Eye (tissue), 1 donor: ENCODE measurements around the gene PRKAR1B.
"Not testable (repeated sequence)": the region's sequence is repeated elsewhere in the genome, so short reads cannot be mapped to it uniquely, and the experiment has no call there.

Experiments
- DNase-seq: peaks from one replicate; pipeline ENCODE4 v3.0.0-alpha.2; 2015

Gene PRKAR1B

GRCh38 chr7:641269-641671 is 85.8 kb downstream of the PRKAR1B start:
- DNase-seq = no peak

GRCh38 chr7:638256-639011 is 88.6 kb downstream of the PRKAR1B start:
- no peak for DNase-seq

DNA sequence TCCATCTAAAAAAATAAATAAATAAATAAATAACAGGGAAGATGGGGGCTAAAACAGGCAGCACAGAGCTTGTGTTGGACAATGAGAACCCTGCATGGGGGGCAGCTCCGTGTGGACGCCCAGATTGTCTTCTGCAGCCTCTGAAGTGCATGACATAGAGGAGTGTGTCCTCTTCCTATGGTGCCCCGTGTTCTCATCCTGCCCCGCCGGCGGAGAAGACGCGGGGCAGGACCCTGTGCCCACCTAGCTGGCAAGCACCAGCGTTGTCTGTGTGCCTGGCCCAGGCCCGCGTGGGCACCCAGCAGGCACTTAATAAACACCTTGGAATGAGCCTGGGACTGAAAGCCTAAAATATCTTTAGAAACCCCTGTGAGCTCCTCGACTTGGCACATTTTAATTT is 89.3 kb downstream of the PRKAR1B start:
- DNase-seq = no peak

DNA sequence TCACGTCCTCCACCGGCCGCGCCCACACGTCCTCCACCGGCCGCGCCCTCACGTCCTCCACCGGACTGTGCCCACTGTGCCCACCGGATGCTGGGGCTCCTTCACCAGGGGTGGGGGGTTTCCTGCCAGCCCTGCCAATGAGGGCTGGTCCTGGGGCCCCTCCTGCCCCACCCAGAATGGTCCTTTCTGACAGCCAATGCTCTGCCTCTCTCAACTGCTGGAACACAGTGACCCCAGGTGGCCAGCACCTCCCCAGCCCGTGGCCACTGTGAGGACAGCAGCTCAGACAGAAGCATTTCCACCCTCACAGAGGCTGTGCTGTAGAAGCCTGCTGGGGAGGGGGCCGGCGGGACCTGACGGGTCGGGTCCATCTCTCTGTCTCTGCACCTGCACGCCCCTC is 90.7 kb downstream of the PRKAR1B start:
- no peak for DNase-seq

- DNase-seq = not testable (repeated sequence)
Observed at GRCh38 chr7:635687-636382, 91.2 kb downstream of the PRKAR1B start.

DNA sequence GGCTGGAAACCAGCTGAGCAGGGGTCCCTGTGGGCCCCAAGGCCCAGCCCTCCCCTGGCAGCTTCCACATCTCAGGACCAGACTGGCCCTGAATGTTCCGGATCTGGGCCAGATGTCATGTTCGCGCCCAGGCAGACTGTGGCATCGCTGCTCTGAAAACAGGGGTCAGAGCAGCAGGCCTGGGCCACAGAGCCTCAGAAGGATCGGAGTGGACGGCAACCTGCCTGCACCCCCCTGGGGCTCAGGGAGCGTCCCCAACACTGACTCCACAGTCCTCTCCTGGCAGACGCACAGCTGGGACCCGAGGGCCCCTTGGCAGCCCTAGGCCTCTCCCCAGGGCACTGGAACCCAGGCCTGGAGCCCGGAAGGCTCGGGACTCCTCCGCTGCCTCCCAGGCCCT is 91.9 kb downstream of the PRKAR1B start:
- no peak for DNase-seq

DNA sequence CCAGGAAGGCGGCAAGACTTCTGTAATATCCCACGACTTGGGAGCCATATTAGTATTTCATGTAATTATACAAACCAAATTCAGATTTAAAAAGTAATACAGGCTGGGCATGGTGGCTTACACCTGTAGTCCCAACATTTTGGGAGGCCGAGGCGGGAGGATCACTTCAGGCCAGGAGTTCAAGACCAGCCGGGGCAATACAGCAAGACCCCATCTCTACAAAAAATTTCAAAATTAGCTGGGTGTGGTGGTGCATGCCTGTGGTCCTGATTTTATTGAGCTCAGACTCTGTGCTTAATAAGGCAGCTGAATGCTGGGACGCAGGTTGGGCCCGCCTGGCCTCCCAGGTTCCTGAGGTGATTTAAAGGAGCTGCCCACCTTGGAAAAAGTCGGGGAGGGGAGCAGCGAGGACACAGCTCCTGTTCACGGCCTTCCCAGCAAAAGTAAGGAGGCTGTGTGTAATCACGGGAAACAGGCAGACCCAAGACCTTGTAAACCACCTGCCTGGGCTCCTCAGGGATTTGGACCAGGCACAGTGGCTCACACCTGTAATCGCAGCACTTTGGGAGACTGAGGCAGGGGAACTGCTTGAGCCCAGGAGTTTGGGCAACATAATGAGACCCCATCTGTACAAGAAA is 93.6 kb downstream of the PRKAR1B start:
- DNase-seq = no peak

DNA sequence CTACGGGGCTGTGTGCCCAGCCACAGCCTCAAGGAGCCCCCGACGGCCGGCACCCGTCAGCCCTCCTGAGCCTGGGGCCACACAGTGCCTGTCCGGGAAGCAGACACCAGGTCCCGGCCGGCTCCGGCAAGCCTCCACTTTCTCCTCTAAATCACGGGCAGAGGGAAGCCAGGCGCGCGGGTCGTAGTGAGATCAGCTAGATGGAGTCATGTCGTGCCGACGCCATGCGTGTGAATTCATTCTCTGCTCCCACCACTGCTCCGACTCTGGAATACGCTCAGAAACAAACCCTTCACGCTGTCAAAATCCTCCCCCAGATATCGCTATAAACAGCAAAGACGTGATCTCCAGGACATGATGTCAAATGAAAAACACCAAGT is 94.3 kb downstream of the PRKAR1B start:
- DNase-seq = no peak

GRCh38 chr7:631964-632830 is 94.9 kb downstream of the PRKAR1B start:
- no peak for DNase-seq

- no peak for DNase-seq
Observed at GRCh38 chr7:631291-631711, 95.8 kb downstream of the PRKAR1B start.

DNA sequence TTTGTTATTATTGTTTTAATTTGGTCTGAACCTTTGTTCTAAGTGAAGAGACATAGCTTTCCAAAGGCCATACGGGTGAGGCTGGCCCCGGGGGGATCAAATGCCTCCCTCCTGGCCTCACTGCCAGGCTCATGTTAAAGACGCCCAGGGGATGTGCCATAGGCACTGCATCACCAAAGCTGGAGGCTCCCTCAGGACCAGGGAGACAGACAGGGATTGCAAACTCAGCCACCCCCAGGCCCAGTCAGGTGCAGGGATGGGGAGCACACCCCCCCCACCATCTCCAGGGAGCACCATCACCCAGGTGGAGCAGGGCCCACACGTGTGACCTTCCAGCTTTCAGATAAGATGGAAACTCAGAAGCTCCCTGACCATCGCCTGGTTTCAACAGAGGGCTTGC is 96.5 kb downstream of the PRKAR1B start:
- DNase-seq = no peak

- no peak for DNase-seq
Observed at GRCh38 chr7:630111-630511, 97.0 kb downstream of the PRKAR1B start.

DNA sequence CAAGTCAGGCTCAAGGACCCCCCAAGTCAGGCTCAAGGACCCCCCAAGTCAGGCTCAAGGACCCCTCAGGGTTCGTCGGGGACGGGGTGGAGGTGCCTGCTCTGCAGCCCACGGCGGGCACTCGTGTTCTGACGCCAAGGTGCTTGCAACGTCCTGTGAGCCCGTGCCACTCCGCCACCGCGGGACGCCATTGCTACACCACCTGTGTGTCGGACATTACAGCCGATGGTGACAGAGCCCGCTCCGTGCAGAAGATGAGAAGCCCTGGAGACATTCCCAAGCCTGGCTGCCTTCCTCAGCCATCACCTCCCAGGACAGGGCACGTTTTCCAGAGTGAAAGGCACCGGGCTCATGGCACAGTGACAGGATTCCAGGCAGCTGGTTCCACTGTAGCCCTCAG is 98.3 kb downstream of the PRKAR1B start:
- DNase-seq = no peak

DNA sequence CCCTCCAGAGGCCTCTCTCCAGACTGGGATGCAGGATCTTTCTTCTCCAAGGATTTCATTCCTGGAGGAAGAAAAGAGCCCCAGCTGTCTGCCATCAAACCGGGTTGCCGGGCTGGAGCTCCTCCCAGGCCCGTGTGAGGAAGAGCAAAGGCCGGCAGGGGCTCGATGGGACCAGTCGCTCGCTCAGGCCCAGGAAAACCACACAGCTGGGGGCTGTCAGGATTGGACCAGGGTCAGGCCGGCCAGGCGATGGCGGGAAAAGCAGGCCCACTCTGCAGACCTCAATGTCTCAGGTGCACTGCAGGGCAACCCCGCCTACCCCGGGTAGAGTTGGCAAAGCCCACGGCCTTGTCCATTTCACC is 98.7 kb downstream of the PRKAR1B start:
- no peak for DNase-seq

DNA sequence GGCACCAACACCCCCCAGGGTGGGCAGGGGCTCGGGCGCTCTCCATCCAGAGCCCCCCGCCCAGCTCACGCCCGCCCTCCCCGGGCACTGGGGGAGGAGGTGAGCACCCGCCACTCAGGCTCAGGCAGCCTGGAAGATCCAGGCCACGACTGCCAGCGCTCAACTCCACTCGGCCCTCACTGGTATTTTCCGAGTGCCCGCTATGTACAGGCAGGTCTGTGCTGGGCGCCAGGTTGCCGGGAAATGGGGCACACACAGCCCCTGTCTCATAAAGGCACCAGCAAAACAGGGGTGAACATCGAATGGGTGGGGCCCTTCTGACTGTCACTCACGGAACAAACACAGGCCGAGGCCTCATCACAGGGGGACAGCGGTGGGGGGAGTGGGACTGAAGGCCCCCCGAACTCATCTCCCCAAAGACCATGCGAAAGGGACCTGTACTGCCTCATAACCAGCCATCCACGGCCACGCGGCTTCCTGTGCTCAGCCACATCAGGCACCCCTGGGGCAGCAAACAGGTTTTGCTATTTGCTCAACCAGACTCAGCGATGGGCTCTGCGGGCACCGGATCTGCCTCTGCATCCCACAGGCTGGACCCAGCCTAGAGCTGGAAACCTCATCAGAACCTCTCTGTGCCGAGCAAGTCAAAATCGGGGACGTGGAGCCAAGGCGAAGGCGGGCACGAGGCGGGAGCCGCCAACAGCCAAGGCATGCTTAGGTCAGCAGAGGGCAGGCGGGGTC is 99.2 kb downstream of the PRKAR1B start:
- DNase-seq = no peak

DNA sequence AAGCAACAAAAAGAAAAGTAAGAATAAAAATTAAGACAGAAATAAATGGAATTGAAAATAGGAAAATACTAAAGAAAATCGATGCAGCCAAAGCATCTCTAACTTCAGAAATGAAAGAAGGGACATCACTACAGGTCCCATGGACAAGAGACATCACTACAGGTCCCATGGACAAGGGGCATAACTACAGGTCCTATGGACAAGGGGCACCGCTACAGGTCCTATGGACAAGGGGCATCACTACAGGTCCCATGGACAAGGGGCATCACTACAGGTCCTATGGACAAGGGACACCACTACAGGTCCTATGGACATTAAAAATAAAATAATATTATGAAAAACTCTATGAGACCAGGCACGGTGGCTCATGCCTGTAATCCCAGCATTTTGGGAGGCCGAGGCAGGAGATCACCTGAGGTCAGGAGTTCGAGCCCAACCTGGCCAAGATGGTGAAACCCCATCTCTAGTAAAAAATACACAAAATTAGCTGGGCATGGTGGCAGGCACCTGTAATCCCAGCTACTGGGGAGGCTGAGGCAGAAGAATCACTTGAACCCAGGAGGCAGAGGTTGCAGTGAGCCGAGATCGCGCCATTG is 101.6 kb downstream of the PRKAR1B start:
- DNase-seq = peak; percentile 39

DNA sequence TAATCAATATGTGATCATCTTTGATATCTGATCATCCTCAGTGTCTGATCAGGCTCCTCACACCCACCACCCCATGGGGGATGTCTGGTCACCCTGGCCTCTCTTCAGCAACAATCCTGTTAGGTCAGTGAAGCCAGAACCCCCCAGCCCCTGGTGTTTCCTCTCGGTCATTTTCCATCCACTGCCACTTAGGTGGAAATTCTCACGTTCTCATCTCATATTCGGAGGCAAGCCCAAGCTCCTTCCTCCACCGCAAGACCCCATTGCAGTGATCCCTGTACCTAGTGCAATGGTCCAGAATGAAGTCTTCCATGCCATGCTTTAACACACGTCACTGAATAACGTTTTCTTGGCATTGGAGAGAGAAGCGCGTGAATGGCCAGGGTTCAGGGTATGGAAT is 103.6 kb downstream of the PRKAR1B start:
- DNase-seq = no peak

DNA sequence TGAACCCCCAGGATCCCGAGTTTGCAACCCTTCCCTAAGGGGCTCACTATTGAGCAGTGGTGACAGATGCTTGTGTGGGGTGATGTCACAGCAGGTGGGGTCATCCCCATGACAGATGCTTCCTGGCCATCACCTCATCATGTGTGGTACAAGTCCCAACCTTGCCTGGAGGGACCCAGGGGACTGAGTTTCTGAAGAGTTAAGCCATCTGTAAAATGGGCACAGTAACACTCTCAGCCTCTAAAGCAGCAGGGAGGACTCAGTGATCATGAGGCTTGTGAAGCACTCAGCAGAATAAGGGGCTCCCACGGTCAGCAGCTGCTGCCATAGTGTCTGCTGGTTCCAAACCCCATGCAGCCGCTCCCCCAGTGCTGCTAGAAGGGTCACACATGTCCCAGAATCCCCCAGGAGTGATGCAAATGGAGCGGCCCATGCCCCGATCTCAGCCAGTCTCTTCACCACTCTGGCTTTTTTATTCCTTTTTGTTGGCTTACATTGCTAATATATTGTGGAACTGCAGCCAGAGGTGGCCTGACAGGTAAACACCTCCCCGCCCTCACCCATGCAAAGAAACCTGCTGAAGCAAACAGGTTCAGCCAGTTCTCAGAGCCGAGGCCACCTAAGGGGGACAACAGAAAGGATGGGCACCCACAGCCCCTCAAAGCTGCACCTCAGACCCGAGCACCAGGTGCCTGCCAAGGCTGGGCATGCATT is 105.4 kb downstream of the PRKAR1B start:
- peak; percentile 31 for DNase-seq

- DNase-seq = no peak
Observed at GRCh38 chr7:620885-621284, 106.2 kb downstream of the PRKAR1B start.

DNA sequence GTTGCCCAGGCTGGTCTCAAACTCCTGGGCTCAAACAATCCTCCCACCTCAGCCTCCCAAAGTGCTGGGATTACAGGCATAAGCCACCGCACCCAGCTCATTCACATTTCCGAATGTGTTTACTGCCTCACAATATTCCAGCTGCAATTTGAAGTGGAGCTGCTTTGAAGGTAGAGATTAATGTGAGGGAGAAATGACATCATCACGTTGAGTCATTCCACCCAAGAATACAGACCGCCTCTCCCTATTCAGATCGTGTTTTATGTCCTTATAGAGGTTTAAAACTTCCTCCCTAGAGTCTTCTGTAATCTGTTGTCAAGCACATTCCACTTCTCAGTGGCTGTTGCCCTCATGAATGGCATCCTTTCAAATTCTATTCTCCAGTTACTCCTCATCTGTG is 107.0 kb downstream of the PRKAR1B start:
- DNase-seq = no peak

DNA sequence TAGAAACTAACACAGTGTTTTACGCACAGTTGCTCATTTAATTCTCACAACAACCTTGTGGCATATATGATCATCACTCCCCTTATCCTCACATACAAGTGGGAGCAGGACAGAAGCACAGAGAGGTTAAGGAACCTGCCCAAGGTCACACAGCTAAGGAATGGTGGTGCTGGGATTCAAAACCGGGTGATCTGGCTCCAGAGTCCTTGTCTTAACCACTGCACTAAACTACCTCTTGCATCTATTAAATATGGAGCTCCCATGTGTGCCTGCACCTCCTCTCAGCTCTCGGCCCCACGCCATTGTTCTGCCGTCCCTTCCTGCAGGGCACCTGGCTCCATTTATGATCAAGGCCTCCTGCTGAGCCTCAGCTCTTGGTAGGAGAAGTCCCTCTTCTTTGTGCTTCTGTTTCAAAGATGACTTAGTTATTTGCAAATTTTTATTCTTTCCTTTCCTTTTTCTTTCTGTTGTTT is 107.7 kb downstream of the PRKAR1B start:
- no peak for DNase-seq
